IPS DF 6.9 (cell line): Measurements from ENCODE around the gene SLC37A1.

Experiments
- DNase-seq: peaks from one replicate; pipeline ENCODE4 v3.0.0-alpha.2; 2013; ENCODE audit warnings: low read depth, low spot score
- H3K27ac ChIP-seq: one replicate; pipeline ENCODE4 v1.5.1; 2013; ENCODE audit warnings: low read length, control low read depth
- H3K27me3 ChIP-seq: 2 replicates; pipeline ENCODE4 v1.6.1; 2013; ENCODE audit warnings: mild to moderate bottlenecking, low read length; ENCODE audit not compliant: control insufficient read depth, insufficient read depth
- H3K36me3 ChIP-seq: 2 replicates; pipeline ENCODE4 v1.6.1; 2013; ENCODE audit warnings: low read length; ENCODE audit not compliant: control insufficient read depth, insufficient read depth
- H3K4me1 ChIP-seq: 2 replicates; pipeline ENCODE4 v1.6.1; 2013; ENCODE audit warnings: low read length; ENCODE audit not compliant: control insufficient read depth, insufficient read depth
- H3K4me3 ChIP-seq: 2 replicates; pipeline ENCODE4 v1.5.1; 2013; ENCODE audit warnings: mild to moderate bottlenecking, low read length
- H3K9me3 ChIP-seq: 2 replicates; pipeline ENCODE4 v1.6.1; 2013; ENCODE audit warnings: low read length, inconsistent platforms; ENCODE audit not compliant: control insufficient read depth, insufficient read depth
- WGBS: extraction: QIAGEN DNeasy Blood & Tissue Kit; methylation state at CpG from one replicate; pipeline ENCODE4 v1.1.7; 2013; ENCODE audit warnings: mixed read lengths, missing lambda C conversion rate; ENCODE audit not compliant: insufficient read length, insufficient coverage; 5-methylcytosine and 5-hydroxymethylcytosine counted together

The SLC37A1 gene

DNA sequence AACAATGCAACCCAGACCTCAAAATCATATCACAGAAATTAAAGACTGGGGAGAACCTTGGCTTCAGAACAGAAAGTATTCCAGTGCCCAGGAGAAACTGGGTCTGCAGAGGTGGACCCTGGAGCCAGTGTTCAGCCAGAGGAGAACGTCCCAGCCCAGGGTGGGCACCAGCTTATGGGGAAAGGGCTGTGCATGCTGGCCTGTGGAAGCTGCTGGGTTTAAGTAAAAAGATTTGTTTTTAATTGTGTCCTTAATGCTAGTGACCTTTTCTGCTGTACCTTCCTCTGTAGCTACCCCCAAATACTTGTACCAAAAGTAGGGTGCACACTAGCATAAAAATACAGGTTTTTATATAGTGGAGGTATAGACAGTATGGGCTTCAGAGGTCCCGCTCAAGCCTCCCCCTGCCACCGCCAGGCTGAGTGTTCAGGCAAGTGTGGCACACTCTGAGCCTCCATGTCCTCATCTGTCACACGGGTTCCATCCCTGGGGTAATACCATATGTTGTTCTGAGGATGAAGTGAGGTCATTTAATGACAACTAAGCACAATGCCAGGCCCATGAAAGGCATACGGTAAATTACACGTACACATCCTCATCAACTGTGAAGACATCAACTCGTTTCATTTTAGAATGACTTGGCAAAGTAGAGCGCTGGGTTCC, 47.0 kb downstream of the SLC37A1 start:
- Histone ChIP-seq H3K27ac (no peak overlapping the region), H3K9me3 (no peaks in the 10 kb centered on the region), H3K36me3 (peaks cover 4% of the 10 kb centered on the region; the same call in 1 of the 2 replicates), H3K27me3 (no peaks in the 10 kb centered on the region), H3K4me1 (no peaks in the 10 kb centered on the region), H3K4me3 (no peak overlapping the region)
- DNase-seq: no peak
- WGBS: no CpG with 5 or more reads among the region's 8 CpGs

GRCh38 chr21:42561762-42562650, 48.4 kb downstream of the SLC37A1 start:
- no peaks in the 10 kb centered on the region for H3K27me3 ChIP-seq
- no peak for DNase-seq
- no peak overlapping the region for H3K27ac ChIP-seq
- H3K4me3 ChIP-seq: no peak overlapping the region
- no peaks in the 10 kb centered on the region for H3K9me3 ChIP-seq
- peaks cover 4% of the 10 kb centered on the region; the same call in 1 of the 2 replicates for H3K36me3 ChIP-seq
- no peaks in the 10 kb centered on the region for H3K4me1 ChIP-seq
- WGBS: no CpG with 5 or more reads among the region's 23 CpGs

DNA sequence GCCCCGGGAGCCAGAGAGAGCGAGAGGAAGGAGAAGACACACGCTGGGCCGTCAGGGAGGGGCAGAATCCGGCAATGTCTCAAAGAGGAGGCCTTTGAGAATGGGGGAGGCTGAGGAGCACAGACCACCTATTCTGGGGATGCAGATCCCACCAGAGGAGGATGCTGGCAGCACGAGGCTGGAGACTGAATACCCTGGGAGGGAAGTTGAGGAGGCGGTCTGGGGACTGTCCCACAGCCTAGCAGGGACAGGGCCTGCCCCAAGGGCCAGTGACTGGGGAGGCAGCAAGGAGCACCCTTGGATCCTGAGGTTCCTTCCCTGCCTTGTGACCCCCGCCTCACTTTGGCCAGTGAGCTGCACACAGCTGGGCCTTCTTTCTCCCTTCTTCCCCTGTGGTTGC, 49.2 kb downstream of the SLC37A1 start:
- H3K27ac ChIP-seq: no peak overlapping the region
- H3K36me3 ChIP-seq: peaks cover 2% of the 10 kb centered on the region; the same call in 1 of the 2 replicates
- DNase-seq: no peak

GRCh38 chr21:42563261-42563660, 49.6 kb downstream of the SLC37A1 start:
- no peaks in the 10 kb centered on the region for H3K9me3 ChIP-seq
- WGBS: no CpG with 5 or more reads among the region's 10 CpGs
- no peak for DNase-seq
- H3K27me3 ChIP-seq: no peaks in the 10 kb centered on the region
- no peak overlapping the region for H3K4me3 ChIP-seq
- no peaks in the 10 kb centered on the region for H3K4me1 ChIP-seq
- no peak overlapping the region for H3K27ac ChIP-seq
- H3K36me3 ChIP-seq: peaks cover 2% of the 10 kb centered on the region; the same call in 1 of the 2 replicates

More for the DNA sequence above, 49.2 kb downstream of the SLC37A1 start:
- Histone ChIP-seq H3K4me3 (no peak overlapping the region), H3K9me3 (no peaks in the 10 kb centered on the region), H3K4me1 (no peaks in the 10 kb centered on the region), H3K27me3 (no peaks in the 10 kb centered on the region)
- no CpG with 5 or more reads among the region's 8 CpGs for WGBS

DNA sequence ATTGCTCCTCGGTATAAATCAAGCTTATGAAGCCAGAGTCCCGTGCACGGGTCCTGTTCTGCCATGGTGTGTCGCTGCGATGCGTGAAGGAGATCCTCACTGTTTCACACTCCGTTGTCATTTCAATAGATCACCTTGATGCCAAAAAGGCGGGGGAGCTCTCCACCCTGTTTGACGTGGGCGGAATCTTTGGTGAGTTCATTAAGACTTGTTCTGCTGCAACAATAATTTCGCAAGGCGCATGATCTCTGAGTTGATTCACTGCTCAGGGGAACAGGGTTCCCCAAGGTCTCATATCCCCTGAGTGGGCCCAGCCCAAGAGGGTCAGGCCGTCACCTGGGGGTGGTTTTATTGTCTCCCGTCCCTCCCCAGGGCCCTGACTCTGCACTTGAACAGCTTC, 50.0 kb downstream of the SLC37A1 start:
- H3K4me1 ChIP-seq: no peaks in the 10 kb centered on the region
- no peaks in the 10 kb centered on the region for H3K9me3 ChIP-seq
- H3K36me3 ChIP-seq: peaks cover 6% of the 10 kb centered on the region; the same call in 1 of the 2 replicates
- no peak for DNase-seq
- H3K4me3 ChIP-seq: no peak overlapping the region
- WGBS: no CpG with 5 or more reads among the region's 14 CpGs
- no peaks in the 10 kb centered on the region for H3K27me3 ChIP-seq
- no peak overlapping the region for H3K27ac ChIP-seq

DNA sequence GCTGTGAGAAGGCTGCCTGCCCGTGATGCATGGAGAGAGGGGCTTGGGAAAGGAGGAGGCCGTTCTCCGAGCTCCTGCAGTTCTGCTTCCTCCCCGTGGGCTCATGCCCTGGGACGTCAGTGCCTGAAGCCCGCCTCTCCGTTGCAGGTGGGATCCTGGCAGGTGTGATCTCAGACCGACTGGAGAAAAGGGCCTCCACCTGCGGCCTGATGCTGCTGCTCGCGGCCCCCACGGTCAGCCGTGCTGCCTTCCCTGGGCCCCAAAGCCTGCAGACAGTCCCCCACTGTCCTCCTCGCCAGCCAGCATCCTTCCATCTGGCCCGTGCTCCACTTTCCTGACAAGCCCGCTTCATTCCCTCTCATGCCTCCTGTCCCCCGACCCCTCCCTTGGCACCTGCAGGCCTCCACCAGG, 50.9 kb downstream of the SLC37A1 start:
- Histone ChIP-seq H3K9me3 (no peaks in the 10 kb centered on the region), H3K27ac (no peak overlapping the region), H3K27me3 (no peaks in the 10 kb centered on the region), H3K4me1 (no peaks in the 10 kb centered on the region), H3K4me3 (no peak overlapping the region), H3K36me3 (peaks cover 6% of the 10 kb centered on the region; the same call in 1 of the 2 replicates)
- DNase-seq: no peak
- WGBS: no CpG with 5 or more reads among the region's 17 CpGs

DNA sequence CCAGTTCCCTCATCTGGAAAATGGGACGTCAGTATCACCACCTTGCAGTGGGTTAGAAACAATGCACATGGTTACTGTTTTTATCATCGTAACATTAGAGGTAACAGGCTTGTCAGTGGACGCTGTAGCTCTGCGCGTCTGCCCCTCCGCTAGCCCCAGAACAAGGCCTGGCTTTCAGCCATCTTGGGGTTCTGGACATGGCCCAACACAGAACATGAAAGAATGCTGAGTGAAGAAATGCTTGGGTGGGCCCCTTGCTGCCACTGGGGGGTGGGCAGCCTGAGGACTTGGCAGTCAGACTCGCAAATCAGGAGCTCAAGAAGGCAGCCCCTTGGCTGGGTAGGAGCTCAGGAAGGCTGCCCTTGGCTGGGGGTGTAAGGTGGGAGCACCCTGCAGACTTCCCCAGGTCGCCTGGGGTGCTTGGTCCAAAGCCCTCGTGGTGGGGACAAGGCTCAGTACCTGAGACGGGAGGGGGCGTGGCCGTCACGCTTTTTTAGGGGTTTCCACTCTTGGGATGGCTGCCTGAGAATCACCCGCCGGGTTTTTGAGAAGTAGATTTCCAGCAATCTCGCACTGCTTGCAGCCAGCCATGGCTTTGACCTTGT, 51.7 kb downstream of the SLC37A1 start:
- H3K36me3 ChIP-seq: peaks cover 6% of the 10 kb centered on the region; the same call in 1 of the 2 replicates
- no peaks in the 10 kb centered on the region for H3K27me3 ChIP-seq
- H3K4me3 ChIP-seq: no peak overlapping the region
- H3K27ac ChIP-seq: no peak overlapping the region
- WGBS: no CpG with 5 or more reads among the region's 16 CpGs
- no peaks in the 10 kb centered on the region for H3K9me3 ChIP-seq
- DNase-seq: no peak
- H3K4me1 ChIP-seq: no peaks in the 10 kb centered on the region

GRCh38 chr21:42565886-42566523, 52.4 kb downstream of the SLC37A1 start:
- Histone ChIP-seq H3K27ac (no peak overlapping the region), H3K9me3 (no peaks in the 10 kb centered on the region), H3K4me1 (no peaks in the 10 kb centered on the region), H3K36me3 (peaks cover 9% of the 10 kb centered on the region; the same call in 1 of the 2 replicates), H3K4me3 (no peak overlapping the region), H3K27me3 (no peaks in the 10 kb centered on the region)
- WGBS: no CpG with 5 or more reads among the region's 13 CpGs
- DNase-seq: no peak

DNA sequence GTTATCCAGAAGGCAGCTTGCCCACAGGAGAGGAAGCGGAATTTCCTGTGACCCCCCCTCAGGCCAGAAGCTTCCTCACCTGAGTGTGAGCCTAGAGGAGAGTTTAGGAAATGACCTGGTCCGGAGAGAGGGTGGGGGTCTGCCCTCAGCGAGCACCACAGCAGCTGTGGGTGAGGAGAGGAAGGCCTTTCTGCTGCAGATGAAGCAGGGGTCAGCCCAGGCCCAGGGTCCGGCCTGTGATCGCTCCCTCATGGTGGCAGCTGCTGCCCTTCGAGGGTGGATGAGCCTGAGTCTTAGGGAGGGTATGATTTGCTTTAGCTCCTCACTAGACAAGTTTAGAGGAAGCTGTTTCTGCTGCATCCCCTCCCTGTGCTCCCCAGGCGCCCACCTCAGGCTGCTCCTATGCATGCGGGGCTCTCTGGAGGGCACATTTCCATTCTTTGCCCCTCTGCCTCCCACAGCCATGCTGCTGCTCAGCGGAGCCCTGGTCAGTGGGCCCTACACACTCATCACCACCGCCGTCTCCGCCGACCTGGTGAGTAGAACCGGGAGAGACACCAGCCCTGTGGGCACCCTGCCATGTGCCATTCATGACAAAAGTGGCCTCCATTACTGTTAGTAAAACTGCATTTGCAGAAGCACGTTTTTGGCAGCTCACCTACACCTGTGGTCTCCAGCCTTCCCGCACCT, 53.0 kb downstream of the SLC37A1 start:
- no peaks in the 10 kb centered on the region for H3K9me3 ChIP-seq
- H3K36me3 ChIP-seq: peaks cover 11% of the 10 kb centered on the region; the same call in 1 of the 2 replicates
- no peaks in the 10 kb centered on the region for H3K4me1 ChIP-seq
- H3K4me3 ChIP-seq: no peak overlapping the region
- DNase-seq: no peak
- no peak overlapping the region for H3K27ac ChIP-seq
- WGBS: no CpG with 5 or more reads among the region's 16 CpGs
- no peaks in the 10 kb centered on the region for H3K27me3 ChIP-seq
